WTC11 (cell line): ENCODE results near the gene MBOAT2.

Experiments
- CTCF ChIP-seq: fragments of 200-600 bp; IDR thresholded peaks from 2 replicates; pipeline ENCODE4 v1.8.0; 2022; ENCODE audit warnings: antibody characterized with exemption
- ERG ChIP-seq: fragments of 250-450 bp; sonication (Bioruptor Pico); IDR thresholded peaks from 2 replicates; pipeline ENCODE4 v1.8.0; 2021; ENCODE audit warnings: mild to moderate bottlenecking
- ETV6 ChIP-seq: sonication (generic); formaldehyde crosslinking; IDR thresholded peaks from 2 replicates; pipeline ENCODE4 v1.8.1; 2022; ENCODE audit warnings: mild to moderate bottlenecking, missing genetic modification reagents
- MAX ChIP-seq: sonication (generic); formaldehyde crosslinking; IDR thresholded peaks from 2 replicates; pipeline ENCODE4 v1.8.0; 2022; ENCODE audit warnings: mild to moderate bottlenecking, missing genetic modification reagents
- PRDM15 ChIP-seq: sonication (generic); formaldehyde crosslinking; IDR thresholded peaks from 2 replicates; pipeline ENCODE4 v1.8.0; 2022; ENCODE audit warnings: missing genetic modification reagents
- SMAD3 ChIP-seq: sonication (generic); formaldehyde crosslinking; IDR thresholded peaks from 2 replicates; pipeline ENCODE4 v1.8.0; 2022; ENCODE audit warnings: missing genetic modification reagents, mild to moderate bottlenecking, borderline replicate concordance
- TCF7 ChIP-seq: sonication (generic); formaldehyde crosslinking; IDR thresholded peaks from 2 replicates; pipeline ENCODE4 v1.8.0; 2022; ENCODE audit warnings: mild to moderate bottlenecking, low read depth, missing genetic modification reagents, moderate library complexity
- TEAD4 ChIP-seq: sonication (generic); formaldehyde crosslinking; IDR thresholded peaks from 2 replicates; pipeline ENCODE4 v1.8.0; 2022; ENCODE audit warnings: mild to moderate bottlenecking, missing genetic modification reagents
- ZNF263 ChIP-seq: sonication (generic); formaldehyde crosslinking; IDR thresholded peaks from 2 replicates; pipeline ENCODE4 v1.8.1; 2022; ENCODE audit warnings: low read depth, mild to moderate bottlenecking, moderate library complexity, missing genetic modification reagents
- TF ChIP-seq, protein P1 (sequence below): sonication (generic); formaldehyde crosslinking; IDR thresholded peaks from 2 replicates; pipeline ENCODE4 v1.8.1; 2023; ENCODE audit warnings: mild to moderate bottlenecking, missing genetic modification reagents
- TF ChIP-seq, protein P2 (sequence below): fragments of 250-450 bp; sonication (Bioruptor Pico); IDR thresholded peaks from 2 replicates; pipeline ENCODE4 v1.9.0; 2021; ENCODE audit warnings: mild to moderate bottlenecking
- TF ChIP-seq, protein P3 (sequence below): sonication (generic); formaldehyde crosslinking; IDR thresholded peaks from 2 replicates; pipeline ENCODE4 v1.8.0; 2022; ENCODE audit warnings: mild to moderate bottlenecking, missing genetic modification reagents

GRCh38 chr2:8986327-8986976 lies 17.0 kb downstream of the MBOAT2 start:
- TF ChIP-seq CTCF (peak; percentile 34; the same call in 1 of the 2 replicates), ZNF263 (CRISPR knock-in tag) (no peak), ETV6 (CRISPR knock-in tag) (no peak), MAX (CRISPR knock-in tag) (no peak), PRDM15 (CRISPR knock-in tag) (no peak), TCF7 (CRISPR knock-in tag) (no peak), ERG (no peak), SMAD3 (CRISPR knock-in tag) (no peak), TEAD4 (no peak)
- TF ChIP-seq, protein P1, sequence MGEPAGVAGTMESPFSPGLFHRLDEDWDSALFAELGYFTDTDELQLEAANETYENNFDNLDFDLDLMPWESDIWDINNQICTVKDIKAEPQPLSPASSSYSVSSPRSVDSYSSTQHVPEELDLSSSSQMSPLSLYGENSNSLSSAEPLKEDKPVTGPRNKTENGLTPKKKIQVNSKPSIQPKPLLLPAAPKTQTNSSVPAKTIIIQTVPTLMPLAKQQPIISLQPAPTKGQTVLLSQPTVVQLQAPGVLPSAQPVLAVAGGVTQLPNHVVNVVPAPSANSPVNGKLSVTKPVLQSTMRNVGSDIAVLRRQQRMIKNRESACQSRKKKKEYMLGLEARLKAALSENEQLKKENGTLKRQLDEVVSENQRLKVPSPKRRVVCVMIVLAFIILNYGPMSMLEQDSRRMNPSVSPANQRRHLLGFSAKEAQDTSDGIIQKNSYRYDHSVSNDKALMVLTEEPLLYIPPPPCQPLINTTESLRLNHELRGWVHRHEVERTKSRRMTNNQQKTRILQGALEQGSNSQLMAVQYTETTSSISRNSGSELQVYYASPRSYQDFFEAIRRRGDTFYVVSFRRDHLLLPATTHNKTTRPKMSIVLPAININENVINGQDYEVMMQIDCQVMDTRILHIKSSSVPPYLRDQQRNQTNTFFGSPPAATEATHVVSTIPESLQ (CRISPR knock-in tag): no peak
- TF ChIP-seq, protein P2, sequence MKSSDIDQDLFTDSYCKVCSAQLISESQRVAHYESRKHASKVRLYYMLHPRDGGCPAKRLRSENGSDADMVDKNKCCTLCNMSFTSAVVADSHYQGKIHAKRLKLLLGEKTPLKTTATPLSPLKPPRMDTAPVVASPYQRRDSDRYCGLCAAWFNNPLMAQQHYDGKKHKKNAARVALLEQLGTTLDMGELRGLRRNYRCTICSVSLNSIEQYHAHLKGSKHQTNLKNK (CRISPR knock-in tag): no peak
- TF ChIP-seq, protein P3, sequence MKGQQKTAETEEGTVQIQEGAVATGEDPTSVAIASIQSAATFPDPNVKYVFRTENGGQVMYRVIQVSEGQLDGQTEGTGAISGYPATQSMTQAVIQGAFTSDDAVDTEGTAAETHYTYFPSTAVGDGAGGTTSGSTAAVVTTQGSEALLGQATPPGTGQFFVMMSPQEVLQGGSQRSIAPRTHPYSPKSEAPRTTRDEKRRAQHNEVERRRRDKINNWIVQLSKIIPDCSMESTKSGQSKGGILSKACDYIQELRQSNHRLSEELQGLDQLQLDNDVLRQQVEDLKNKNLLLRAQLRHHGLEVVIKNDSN (CRISPR knock-in tag): no peak
